GM19099 (cell line): ENCODE data around the gene BMPR1A.

ENCODE experiments used
- POLR2A ChIP-seq: IDR thresholded peaks from 3 replicates; pipeline ENCODE4 v1.6.1; 2011; ENCODE audit warnings: low read depth; ENCODE audit not compliant: insufficient read length; ENCODE audit errors: extremely low read depth

Gene BMPR1A

GRCh38 chr10:86961481-86962091, 205.2 kb downstream of the BMPR1A start:
- no peak for TF ChIP-seq POLR2A

GRCh38 chr10:86962136-86962980, 205.9 kb downstream of the BMPR1A start:
- no peak for TF ChIP-seq POLR2A

- TF ChIP-seq POLR2A: no peak
Observed at GRCh38 chr10:86962981-86963310, 206.5 kb downstream of the BMPR1A start.

DNA sequence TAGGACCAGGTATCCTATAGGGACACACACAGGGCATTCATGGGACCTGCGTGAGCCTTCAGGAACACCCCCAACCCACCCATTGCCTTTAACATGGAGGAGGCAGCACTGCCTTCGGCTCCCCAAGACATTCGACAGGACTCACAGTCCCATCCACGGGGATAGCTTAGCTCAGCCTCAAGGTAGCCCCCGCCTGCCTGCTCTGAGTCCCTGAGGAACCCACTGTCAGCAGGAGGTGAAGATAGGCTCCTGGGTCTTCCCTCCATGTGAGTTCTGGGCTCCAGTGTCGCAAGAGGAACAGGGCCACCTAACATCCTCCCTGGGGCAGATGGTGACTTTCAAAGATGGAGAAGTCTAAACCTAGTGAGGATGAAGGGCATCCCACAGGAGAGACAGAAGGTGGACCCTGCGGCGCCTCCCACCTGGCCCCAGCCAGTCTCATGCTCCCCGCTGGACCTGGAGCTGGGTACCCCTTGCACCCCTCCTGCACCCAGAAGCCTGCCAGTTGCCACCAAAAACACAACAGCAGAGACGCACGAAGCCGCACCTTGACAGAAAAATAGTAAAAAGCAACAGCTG, 207.0 kb downstream of the BMPR1A start:
- TF ChIP-seq POLR2A: no peak

DNA sequence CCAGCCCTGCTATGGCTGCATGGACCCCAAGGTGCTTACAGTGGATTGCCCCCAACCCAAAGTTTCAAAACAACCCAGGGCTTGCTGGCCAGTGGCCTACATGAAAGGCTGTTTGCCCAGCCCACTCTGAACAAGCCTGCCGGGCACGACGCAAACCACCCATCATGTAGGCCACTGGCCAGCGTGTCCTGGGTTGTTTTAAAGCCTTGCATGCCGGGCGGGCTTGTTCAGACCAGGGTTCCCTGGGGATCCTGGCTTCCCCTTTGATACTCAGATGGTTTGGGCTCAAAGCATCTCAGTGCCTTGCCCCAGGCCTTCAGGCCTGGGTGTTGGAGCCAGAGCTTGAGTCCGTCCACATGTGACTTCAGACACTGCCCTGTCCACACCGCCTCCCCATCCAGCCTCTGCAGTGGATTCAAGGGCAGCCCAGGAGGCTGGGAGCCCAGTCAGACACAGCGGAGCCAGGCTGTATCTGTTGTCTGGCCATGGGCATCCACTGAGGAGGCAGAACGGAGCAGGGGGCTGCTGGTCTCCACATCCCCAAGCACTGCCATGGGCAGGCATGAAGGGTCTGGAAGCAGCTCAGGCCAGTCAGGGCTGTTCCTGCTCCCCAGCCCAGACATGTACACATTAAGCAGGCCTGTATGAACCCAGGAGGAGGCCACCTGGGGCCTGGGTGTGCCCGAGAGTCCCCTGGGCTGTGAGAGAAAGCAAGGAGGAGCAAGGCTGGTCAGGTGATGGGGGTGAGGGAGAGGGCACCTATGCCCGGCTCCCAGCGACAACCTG, 207.8 kb downstream of the BMPR1A start:
- no peak for TF ChIP-seq POLR2A

DNA sequence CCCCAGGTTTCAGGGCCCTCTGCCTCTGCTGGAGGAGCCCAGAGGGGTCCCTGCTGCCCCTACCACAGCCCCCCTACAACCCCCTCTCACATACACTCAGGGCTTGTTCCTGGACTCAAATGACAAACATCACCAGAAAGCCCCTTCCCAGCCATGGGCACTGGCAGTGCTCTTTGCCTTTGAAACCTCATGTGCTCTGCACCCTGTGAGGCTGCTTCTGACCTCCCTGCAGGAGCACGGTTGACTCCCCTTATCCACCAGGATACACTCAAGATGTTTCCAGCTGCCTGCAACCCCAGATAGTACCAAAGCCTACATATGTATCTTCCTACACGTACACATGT, 208.4 kb downstream of the BMPR1A start:
- no peak for TF ChIP-seq POLR2A

DNA sequence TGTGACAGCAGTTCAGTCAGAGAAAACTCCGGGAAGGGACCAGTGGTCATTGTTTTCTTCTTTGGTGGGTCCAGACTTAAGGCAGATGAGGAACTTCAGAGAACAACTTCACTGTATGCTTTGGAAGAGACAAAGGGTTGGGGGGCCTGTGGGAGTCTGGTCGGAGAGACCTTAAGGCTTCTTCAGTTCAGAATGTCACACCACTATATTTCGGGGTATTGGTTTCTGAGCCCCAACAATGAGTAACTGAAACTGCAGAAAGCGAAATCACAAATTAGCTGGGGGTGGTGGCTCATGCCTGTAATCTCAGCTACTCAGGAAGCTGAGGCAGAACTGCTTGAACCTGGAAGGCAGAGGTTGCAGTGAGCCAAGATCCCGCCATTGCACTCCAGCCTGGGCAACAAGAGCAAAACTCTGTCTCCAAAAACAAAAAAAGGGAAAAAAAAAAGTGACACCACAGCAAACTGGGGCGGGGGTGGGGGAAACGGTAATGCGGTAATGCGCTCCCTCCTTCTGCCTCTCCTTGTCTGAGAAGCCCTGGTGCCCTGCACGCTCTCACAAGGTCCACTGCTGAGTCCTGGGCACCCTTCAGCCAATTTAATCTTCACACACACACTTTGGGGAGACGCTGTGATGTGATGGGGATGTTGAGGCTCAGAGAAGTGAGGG, 209.7 kb downstream of the BMPR1A start:
- peak; percentile 55 for TF ChIP-seq POLR2A

DNA sequence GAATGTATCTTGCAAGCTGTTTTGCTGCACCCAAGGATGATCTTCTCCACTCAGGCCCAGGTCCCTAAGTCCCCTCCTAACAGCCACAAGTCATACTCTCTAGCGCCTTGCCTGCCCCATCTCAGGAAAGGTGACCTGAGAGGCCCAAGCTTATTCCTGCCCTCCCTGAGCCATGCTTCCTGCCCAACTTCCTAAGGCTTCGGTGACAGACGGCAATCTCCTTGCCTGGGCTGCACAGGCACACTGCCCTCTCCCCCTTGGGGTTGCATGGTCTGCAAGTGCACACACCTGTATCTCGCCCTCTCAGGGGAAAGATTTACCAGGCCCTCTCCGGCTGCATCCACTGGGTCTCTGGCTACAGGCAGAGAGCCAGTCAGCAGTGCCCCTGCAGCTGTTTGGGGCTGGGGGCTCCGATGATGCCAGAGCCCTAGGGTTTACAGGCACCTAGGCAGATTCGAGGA, 211.1 kb downstream of the BMPR1A start:
- no peak for TF ChIP-seq POLR2A

- TF ChIP-seq POLR2A: no peak
Observed at GRCh38 chr10:86968271-86968993, 212.0 kb downstream of the BMPR1A start, which contains the start of gene ADIRF. TSS of gene ADIRF (plus strand) at chr10:86968482. CDS start at chr10:86968545, 63 bp downstream.

GRCh38 chr10:86968994-86969355, 212.6 kb downstream of the BMPR1A start:
- TF ChIP-seq POLR2A: no peak

- TF ChIP-seq POLR2A: no peak
Observed at GRCh38 chr10:86969421-86970041, 213.1 kb downstream of the BMPR1A start.

- no peak for TF ChIP-seq POLR2A
Observed at GRCh38 chr10:86970162-86970981, 214.0 kb downstream of the BMPR1A start.

- TF ChIP-seq POLR2A: peak; percentile 93
Observed at GRCh38 chr10:86970982-86971231, 214.5 kb downstream of the BMPR1A start.
